ENCODE results near the gene ASB15.
"Not testable (repeated sequence)": the region's sequence is repeated elsewhere in the genome, so short reads cannot be mapped to it uniquely, and the experiment has no call there.

Gene ASB15

GRCh38 chr7:123599766-123600165 is 1.9 kb upstream of the ASB15 start:
- DNase-seq = no peak

GRCh38 chr7:123600876-123601275 is 745 bp upstream of the ASB15 start:
- DNase-seq = no peak

GRCh38 chr7:123602648-123603047 is 1.0 kb downstream of the ASB15 start:
- no peak for DNase-seq

- no peak for DNase-seq
Measured at GRCh38 chr7:123604739-123605138, 3.1 kb downstream of the ASB15 start.

GRCh38 chr7:123607423-123607975 is 5.9 kb downstream of the ASB15 start:
- no peak for DNase-seq

GRCh38 chr7:123608991-123609882 is 7.6 kb downstream of the ASB15 start:
- no peak for DNase-seq

- DNase-seq = no peak
Measured at GRCh38 chr7:123609883-123610239, 8.2 kb downstream of the ASB15 start.

- DNase-seq = no peak
Measured at GRCh38 chr7:123612024-123612423, 10.4 kb downstream of the ASB15 start.

- DNase-seq = no peak
Measured at GRCh38 chr7:123615344-123615743, 13.7 kb downstream of the ASB15 start.

GRCh38 chr7:123616223-123616622 is 14.6 kb downstream of the ASB15 start:
- no peak for DNase-seq

GRCh38 chr7:123621707-123622106 is 20.1 kb downstream of the ASB15 start:
- DNase-seq = no peak

GRCh38 chr7:123622660-123623386 is 21.2 kb downstream of the ASB15 start:
- no peak for DNase-seq

GRCh38 chr7:123624527-123625183 is 23.0 kb downstream of the ASB15 start:
- peak; percentile 68 for DNase-seq

- no peak for DNase-seq
Measured at GRCh38 chr7:123625254-123625653, 23.6 kb downstream of the ASB15 start.

GRCh38 chr7:123627851-123628250 is 26.2 kb downstream of the ASB15 start:
- DNase-seq = no peak

- DNase-seq = no peak
Measured at GRCh38 chr7:123628829-123629228, 27.2 kb downstream of the ASB15 start.

GRCh38 chr7:123629281-123629680 is 27.7 kb downstream of the ASB15 start:
- no peak for DNase-seq

- DNase-seq = no peak
Measured at GRCh38 chr7:123632808-123633207, 31.2 kb downstream of the ASB15 start.

- DNase-seq = no peak
Measured at GRCh38 chr7:123633553-123633952, 31.9 kb downstream of the ASB15 start.

- DNase-seq = not testable (repeated sequence)
Measured at GRCh38 chr7:123634011-123634573, 32.5 kb downstream of the ASB15 start.

- DNase-seq = peak; percentile 4
Measured at GRCh38 chr7:123635551-123636359, 34.1 kb downstream of the ASB15 start.

GRCh38 chr7:123637203-123637602 is 35.6 kb downstream of the ASB15 start:
- no peak for DNase-seq
